NT2/D1 (cell line): ENCODE measurements around the gene SIM2.

Source experiments
- SUZ12 ChIP-seq: IDR thresholded peaks from 2 replicates; pipeline ENCODE4 v1.6.1; 2011; ENCODE audit not compliant: insufficient read length, insufficient read depth; ENCODE audit errors: extremely low read depth
- YY1 ChIP-seq: IDR thresholded peaks from 2 replicates; pipeline ENCODE4 v1.6.1; 2011; ENCODE audit not compliant: insufficient read length, insufficient read depth
- ZNF274 ChIP-seq: IDR thresholded peaks from 2 replicates; pipeline ENCODE4 v1.6.1; 2011; ENCODE audit warnings: mild to moderate bottlenecking, low read depth, low read length

GRCh38 chr21:36678538-36678937 lies 20.4 kb upstream of the SIM2 start:
- no peak for TF ChIP-seq SUZ12
- TF ChIP-seq ZNF274 = no peak
- TF ChIP-seq YY1 = no peak
